NK-92 (cell line): Measurements from ENCODE around the gene AMN.

Source experiments
- DNase-seq: peaks from one replicate; lab custom pipeline; 2025; ENCODE audit not compliant: unreplicated experiment; lab: John Stamatoyannopoulos, UW

AMN gene

DNA sequence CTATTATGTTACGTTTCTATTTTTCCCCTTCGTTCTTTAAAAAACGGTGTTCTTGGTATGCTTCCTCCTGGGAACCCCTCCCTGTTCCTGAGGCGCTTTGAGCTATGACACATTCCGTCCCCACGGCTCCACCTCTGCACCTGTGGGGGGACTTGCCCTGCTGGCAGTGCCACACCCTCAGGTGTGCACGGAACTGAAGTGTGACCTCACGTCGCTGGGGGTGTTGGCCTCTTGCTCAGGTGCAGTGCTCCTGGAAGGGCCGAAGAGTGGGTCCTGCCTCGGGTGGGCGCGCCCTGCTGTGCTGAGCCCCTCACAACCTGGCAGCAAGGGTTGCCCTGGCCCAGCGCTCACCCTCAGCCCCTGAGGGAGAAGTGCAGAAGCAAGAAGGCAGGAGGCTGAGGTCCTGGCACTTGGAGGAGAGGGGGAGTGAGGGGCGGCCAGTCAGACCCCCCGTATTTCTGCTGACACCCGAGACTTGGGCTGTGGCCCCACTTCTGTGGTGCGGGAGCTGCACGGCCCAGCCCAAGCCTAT, 4.9 kb downstream of the AMN start:
- no peak for DNase-seq

DNA sequence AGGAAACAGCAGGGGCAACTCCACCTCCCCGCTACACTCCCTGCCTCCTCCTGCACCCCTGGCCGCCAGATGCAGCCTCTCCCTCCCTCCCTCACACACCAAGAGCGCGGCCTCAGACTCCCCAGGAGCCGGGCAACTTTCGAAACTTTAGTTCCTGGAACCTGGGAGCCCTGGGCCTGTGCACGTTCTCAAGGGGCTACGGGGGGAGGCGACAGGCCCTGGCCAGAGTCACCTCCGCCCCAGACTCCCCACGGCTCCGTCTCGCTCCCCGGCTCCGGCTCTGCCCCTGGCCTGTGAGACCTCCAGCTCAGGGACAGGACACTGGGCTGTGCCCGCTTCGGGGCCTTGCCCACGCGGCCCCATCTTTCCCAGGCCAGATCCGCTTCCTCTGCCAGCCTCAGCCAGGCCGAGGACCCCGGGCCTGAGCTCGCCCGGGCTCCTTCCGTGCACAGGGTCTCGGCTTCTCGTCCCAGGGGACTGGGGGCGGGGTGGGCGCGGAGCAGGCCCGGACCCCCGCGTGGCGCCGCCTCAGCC, 5.5 kb downstream of the AMN start:
- no peak for DNase-seq

GRCh38 chr14:102928412-102929240, 6.2 kb downstream of the AMN start:
- DNase-seq: peak; percentile 9

DNA sequence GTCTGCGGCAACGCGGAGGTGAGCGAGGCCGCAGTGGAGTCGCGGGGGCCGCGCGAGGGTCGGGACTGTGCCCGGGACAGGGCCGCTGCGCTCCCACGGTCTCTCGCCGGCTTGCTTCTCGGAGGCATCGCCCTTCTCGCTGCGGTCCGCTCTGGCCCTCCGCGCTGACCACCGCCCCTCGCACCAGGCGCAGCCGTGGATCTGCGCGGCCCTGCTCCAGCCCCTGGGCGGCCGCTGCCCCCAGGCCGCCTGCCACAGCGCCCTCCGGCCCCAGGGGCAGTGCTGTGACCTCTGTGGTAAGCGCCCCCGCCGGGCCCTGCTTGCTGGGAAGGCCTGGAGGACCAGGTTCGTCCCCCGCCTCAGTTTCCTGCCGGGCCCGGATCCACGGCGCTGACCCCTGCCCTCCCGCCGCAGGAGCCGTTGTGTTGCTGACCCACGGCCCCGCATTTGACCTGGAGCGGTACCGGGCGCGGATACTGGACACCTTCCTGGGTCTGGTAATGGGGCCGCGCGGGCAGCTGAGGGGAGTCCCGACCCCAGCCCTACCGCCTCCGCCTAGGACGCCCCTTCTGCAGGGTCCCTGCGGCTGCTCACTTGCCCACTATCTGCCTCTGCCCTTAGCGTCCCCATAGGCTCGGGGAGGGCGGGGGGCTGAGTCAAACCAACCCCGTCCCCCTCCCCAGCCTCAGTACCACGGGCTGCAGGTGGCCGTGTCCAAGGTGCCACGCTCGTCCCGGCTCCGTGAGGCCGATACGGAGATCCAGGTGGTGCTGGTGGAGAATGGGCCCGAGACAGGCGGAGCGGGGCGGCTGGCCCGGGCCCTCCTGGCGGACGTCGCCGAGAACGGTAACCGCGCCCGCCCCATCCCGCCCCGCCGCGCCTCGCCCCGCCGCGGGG, 7.0 kb downstream of the AMN start:
- DNase-seq: no peak

GRCh38 chr14:102930138-102930752, 7.8 kb downstream of the AMN start:
- no peak for DNase-seq

- no peak for DNase-seq
These were observed 8.5 kb downstream of the AMN start for GRCh38 chr14:102930753-102931579.

DNA sequence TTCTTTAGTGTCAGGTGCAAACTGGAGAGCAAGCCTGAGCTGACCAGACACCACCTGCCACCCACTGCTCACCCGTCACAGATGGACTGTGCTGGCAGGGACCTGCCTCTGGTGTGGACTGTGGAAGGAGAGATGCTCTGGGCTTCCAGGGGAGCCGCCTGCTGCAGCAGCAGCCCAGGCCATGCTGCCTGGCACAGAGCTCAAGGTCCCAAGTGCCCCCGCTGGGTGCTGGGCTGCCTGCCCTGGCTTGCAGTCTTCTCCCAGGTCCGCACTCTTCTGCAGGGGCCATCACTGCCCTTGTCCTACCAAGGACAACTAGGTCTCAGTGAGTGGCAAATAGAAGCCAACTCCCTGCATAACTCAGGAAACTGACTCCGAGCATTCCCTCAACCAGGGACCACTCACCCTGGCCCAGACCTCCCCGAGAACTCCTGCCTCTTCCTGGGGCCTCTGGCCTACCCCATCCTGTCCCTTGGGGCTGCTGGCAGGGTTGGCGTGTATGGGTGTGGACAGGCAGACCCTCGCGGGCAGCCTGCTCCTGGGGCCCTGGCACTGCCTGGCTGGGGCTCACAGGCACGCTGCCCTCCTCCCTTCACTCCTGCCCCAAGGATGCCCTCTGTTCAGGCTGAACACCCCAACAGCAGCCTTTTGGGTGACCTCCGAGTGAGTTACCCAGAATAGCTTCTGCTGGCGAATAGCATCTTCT, 9.3 kb downstream of the AMN start:
- DNase-seq: no peak

DNA sequence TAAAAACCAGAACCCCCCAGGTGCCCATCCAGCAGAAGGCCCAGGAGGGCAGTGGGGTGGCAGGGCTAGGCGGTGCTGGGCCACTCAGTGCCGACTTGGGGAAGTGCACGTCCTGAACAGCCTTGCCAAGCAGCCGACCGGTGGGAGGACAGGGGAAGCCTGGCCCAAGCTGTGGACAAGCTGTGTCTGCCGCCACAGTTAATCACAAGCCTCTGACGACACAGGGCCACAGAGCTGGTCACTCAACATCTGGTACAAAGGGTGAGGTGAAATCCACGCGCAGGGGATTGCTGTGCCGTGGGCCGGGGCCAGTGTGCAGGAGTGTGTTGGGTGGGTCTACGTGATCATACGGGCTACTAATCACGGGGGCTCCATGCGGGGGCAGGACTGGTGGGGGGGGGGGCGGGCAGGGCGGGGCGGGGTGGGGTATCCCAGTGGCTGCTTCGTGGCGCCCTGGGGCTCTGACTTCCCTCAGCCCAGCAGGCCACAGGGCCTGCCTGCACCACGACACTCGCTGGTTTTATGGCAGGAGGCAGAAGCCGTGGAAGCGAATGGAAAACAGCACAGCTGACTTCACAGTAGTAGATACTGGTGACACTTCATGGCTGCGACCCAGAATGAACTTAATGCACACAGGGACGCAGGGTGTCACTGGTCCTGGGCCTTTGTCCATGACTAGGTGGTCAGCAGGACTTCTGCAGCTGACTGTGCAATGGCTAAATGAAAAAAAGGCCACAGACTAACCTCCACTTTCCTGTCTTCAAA, 10.2 kb downstream of the AMN start:
- no peak for DNase-seq

GRCh38 chr14:102933618-102934231, 11.3 kb downstream of the AMN start:
- DNase-seq: no peak

DNA sequence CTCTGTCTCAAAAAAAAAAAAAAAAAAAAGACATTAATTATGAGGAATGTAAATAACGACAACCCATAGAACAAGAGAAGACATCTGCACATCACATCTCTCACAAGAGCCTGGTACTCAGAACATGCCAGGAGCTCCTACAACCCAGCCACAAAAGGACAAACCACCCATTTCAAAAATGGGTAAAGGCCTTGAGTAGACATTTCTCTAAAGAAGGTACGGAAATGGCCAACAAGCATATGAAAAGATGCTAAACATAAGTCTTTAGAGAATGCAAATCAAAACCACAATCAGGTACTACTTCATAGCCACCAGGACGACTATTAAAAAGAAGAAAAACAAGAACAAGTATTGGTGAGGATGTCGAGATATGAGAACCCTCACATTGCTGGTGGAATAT, 13.3 kb downstream of the AMN start:
- no peak for DNase-seq

DNA sequence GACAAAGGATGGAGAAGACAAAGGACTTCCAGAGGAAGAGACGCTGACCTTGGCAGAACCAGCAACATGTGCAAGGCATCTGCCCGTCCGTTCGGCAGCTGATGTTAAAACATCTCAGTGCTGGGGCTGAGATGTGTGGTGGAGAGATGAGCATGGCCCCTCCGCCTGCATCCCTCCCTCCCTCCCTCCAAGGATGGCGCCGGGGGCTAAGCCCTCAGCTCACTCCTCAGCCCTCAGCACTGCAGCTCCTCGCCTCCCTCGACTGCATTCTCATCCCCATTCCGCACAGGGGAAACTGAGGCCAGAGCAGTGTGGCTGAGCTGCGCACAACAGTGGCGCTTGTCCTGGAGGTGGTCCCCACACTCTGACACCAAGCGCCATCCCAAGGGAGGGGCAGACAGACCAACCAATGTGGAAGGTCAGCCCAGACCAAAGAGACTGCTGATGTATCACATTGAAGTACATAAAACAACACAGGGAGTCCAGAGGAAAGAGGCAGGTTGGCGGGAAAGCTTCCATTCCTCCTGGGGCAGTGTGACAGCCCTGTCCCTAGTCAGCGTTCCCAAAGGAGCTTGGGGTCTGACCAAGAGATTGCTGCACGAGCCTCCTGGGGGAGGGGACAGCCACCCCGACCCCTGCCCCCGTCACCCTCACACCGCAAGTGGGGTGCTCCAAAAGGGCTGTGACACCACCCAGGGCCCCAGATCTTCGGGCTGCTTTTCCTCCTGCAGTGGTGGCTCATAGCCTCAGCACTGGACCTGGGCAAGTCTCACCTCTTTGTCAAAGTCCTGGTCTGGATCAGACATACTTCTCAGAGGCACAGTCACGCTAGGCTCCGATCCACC, 15.1 kb downstream of the AMN start:
- DNase-seq: no peak

DNA sequence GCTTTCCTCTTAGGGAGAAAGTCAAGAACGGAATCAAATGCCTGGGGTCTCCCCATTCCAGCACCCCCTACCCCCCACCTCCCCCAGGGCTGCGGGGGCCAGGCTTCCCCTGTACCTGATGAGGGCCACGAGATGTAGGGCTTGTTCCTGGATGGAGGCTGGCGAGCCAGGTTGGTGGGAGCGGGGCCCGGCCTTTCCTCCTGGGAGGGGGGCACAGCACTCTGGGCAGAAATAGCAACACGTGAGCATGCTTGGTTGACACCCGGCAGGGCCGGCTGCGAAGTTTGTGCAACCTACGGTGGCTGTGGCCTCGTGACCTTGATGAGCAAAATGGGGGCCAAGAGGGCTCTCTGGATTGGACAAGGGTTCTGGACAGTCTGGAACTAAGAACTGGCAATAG, 15.7 kb downstream of the AMN start:
- DNase-seq: no peak

- DNase-seq: no peak
These were observed 16.9 kb downstream of the AMN start for GRCh38 chr14:102939329-102939728.

DNA sequence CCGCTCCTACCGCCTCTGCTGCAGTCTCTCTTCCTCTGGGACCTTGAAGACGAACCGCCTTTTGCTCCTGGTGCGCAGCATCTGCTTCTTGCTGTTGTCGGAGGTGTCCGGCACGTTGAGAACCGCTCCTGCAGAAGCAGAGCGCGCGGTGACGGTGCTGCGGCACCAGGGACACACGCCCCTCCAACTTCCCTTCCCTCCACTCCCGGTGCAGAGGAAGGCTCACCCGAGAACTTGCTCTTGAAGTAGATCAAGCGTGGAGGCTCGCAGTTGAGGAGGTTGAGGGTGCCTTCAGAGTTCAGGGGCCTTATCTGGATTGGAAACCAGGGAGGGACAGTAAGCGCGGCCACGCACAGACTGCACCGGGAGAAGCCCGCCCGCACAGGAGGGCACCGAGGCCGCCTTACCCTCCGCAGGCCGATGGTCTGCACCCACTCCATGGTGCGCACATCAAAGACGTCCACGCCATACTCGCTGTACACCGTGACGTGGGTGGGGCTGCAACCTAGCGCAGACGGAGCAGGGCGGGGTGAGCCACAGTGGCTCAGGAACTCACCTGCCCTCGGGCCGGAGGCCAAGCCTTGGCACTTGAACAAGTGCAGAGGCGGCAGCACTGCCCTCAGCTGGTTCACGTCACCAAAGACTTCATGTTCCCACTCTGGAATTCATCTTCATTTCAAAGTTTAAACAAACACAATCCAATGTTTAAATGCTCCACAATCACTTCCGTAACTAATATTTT, 17.5 kb downstream of the AMN start:
- DNase-seq: no peak

DNA sequence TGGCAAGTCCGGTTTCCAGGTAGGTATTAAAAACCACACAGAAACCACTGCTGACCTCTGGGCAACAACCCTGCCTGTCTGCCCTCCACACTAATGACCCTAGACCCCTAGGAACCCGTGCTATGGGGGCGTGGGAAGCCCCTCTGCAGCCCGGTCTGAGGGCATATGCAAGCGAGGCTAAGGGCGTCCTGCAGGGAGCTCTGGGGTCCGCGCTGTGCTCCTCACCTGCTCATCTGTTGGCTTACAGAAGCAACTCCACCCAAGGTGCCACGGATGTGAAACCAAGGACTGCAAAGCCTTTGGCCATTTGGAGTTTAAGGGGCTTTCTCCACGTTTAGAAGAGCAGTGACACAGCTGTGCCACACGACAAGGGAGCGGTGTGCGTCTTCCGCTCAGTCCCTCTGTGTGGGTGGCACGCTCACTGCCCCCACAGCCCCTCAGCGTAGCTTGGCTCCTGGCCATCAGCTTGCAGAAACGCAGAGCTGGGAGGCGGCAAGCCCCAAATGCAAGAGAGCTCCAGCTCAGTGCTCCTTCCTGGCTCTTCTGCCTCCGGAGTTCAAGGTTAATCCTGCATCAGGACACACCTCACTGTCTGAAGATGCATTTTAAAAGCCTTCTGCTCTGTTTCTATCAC, 18.4 kb downstream of the AMN start:
- DNase-seq: no peak

- no peak for DNase-seq
These were observed 19.1 kb downstream of the AMN start for GRCh38 chr14:102941419-102942011.
